HCT116 (cell line): ENCODE data around the gene CYP2A6. TPM values are rescaled to one million over a fixed set of nuclear protein-coding genes. Genes with fewer than 3 reads are reported as not detected.

Source experiments
- ATAC-seq: fragments of 200-7000 bp; cut with Tn5 transposase; 2 replicates; pipeline ENCODE4 v1.9.1; 2020; ENCODE audit warnings: mild to moderate bottlenecking, moderate library complexity
- BruUV-seq: library from RNA; stranded (reverse); fragments of 400-500 nt; replicated peaks from 2 replicates; lab custom pipeline; 2021; lab: Mats Ljungman, UMichigan
- CTCF ChIA-PET: fragments of 300-600 bp; sonication (Branson Sonifier 250); formaldehyde crosslinking; loops from one replicate; lab custom pipeline; 2021; ENCODE audit warnings: antibody characterized with exemption; lab: Charles Lee
- POLR2A ChIA-PET: fragments of 300-600, 350-600 bp; sonication (Branson Sonifier 250); formaldehyde crosslinking; loops from one replicate; lab custom pipeline; 2021; ENCODE audit warnings: antibody characterized with exemption; lab: Charles Lee
- RAD21 ChIA-PET, 2 experiments: fragments of 300-600 bp; sonication (Branson Sonifier 250); formaldehyde crosslinking; loops; one replicate each; lab custom pipeline; 2023; ENCODE audit warnings: low total read pairs in 2 of 2; ENCODE audit not compliant: uncharacterized antibody in 2 of 2, unreplicated experiment in 2 of 2, low non-redundant PET in 1 of 2; lab: Charles Lee
- DNase-seq: peaks from one replicate; pipeline ENCODE4 v3.0.0-alpha.2; 2010; ENCODE audit warnings: low read depth, low spot score
- H2AFZ ChIP-seq: fragments of 200-600 bp; shearing (Covaris generic), sonication (generic); 2 replicates; pipeline ENCODE4 v1.6.1; 2017; ENCODE audit warnings: low read depth, mixed run types, mixed read lengths, antibody characterized with exemption, low read length; ENCODE audit not compliant: poor library complexity, severe bottlenecking
- H3K27ac ChIP-seq: 2 replicates; pipeline ENCODE4 v1.5.1; 2012; ENCODE audit warnings: low read depth, low read length
- H3K27me3 ChIP-seq: fragments of 200-600 bp; sonication (generic); 2 replicates; pipeline ENCODE4 v1.6.1; 2016; ENCODE audit warnings: mixed run types, low read length, mixed read lengths; ENCODE audit not compliant: insufficient read depth
- H3K36me3 ChIP-seq, 2 experiments: fragments of 200-500 bp in 1 of 2; fragments of 200-600 bp in 1 of 2; sonication (Bioruptor generic) in 1 of 2; sonication (generic) in 1 of 2; 2 replicates each; pipeline versions ENCODE4 v1.5.1 to v1.6.1; 2014 to 2016; ENCODE audit warnings: low read length in 2 of 2, inconsistent platforms in 1 of 2, mixed read lengths in 1 of 2, mixed run types in 1 of 2; ENCODE audit not compliant: insufficient read depth in 2 of 2, control insufficient read depth in 1 of 2
- H3K4me1 ChIP-seq, 2 experiments: fragments of 200-600 bp in 1 of 2; sonication (generic) in 1 of 2; 2 replicates each; pipeline versions ENCODE4 v1.5.1 to v1.6.1; 2012 to 2017; ENCODE audit warnings: low read length in 2 of 2, inconsistent platforms in 1 of 2, mild to moderate bottlenecking in 1 of 2, mixed read lengths in 1 of 2, mixed run types in 1 of 2, moderate library complexity in 1 of 2; ENCODE audit not compliant: insufficient read depth in 2 of 2, control insufficient read depth in 1 of 2
- H3K4me2 ChIP-seq: fragments of 200-600 bp; sonication (generic); 2 replicates; pipeline ENCODE4 v1.6.1; 2017; ENCODE audit warnings: mixed run types, low read length, mixed read lengths
- H3K4me3 ChIP-seq, 2 experiments: fragments of 200-600 bp in 1 of 2; sonication (generic) in 1 of 2; replicated peaks in 1 of 2; 2 replicates each; pipeline ENCODE4 v1.5.1; 2011 to 2016; ENCODE audit warnings: low read length in 2 of 2, control low read depth in 1 of 2, low read depth in 1 of 2, mild to moderate bottlenecking in 1 of 2, mixed read lengths in 1 of 2, mixed run types in 1 of 2
- H3K79me2 ChIP-seq: fragments of 200-600 bp; sonication (generic); 2 replicates; pipeline ENCODE4 v1.6.1; 2017; ENCODE audit warnings: mild to moderate bottlenecking, mixed run types, low read length, moderate library complexity, mixed read lengths; ENCODE audit not compliant: insufficient read depth
- H3K9ac ChIP-seq: fragments of 200-600 bp; sonication (generic); 2 replicates; pipeline ENCODE4 v1.6.1; 2016; ENCODE audit warnings: low read length, mixed read lengths
- H3K9me2 ChIP-seq: fragments of 200-600 bp; sonication (generic), shearing (Covaris generic); 2 replicates; pipeline ENCODE4 v1.6.1; 2017; ENCODE audit warnings: mixed run types, mild to moderate bottlenecking, moderate library complexity; ENCODE audit not compliant: insufficient read depth
- H3K9me3 ChIP-seq, 2 experiments: fragments of 200-500 bp in 1 of 2; fragments of 200-600 bp in 1 of 2; sonication (Bioruptor generic) in 1 of 2; sonication (generic) in 1 of 2; 2 replicates each; pipeline ENCODE4 v1.6.1; 2014 to 2017; ENCODE audit warnings: low read length in 2 of 2, mixed read lengths in 2 of 2, inconsistent platforms in 1 of 2, low read depth in 1 of 2, mild to moderate bottlenecking in 1 of 2, mixed run types in 1 of 2, moderate library complexity in 1 of 2; ENCODE audit not compliant: control insufficient read depth in 1 of 2, insufficient read depth in 1 of 2
- H4K20me1 ChIP-seq: fragments of 200-600 bp; sonication (generic), shearing (Covaris generic); 2 replicates; pipeline ENCODE4 v1.6.1; 2017; ENCODE audit warnings: mixed run types, mild to moderate bottlenecking, moderate library complexity; ENCODE audit not compliant: insufficient read depth
- CTCF ChIP-seq, 3 experiments: fragments of 200-600 bp in 1 of 3; sonication (generic) in 1 of 3; IDR thresholded peaks in 2 of 3; conservative IDR thresholded peaks in 1 of 3; 2 replicates each; pipeline ENCODE4 v1.5.1; 2012 to 2017; ENCODE audit warnings: low read depth in 2 of 3, low read length in 2 of 3, antibody characterized with exemption in 1 of 3, borderline replicate concordance in 1 of 3, control low read depth in 1 of 3, mild to moderate bottlenecking in 1 of 3, mixed read lengths in 1 of 3, mixed run types in 1 of 3, moderate library complexity in 1 of 3; ENCODE audit not compliant: insufficient read depth in 1 of 3
- EZH2 ChIP-seq: fragments of 200-600 bp; sonication (generic); IDR thresholded peaks from 2 replicates; pipeline ENCODE4 v1.6.1; 2017; ENCODE audit warnings: antibody characterized with exemption, mixed run types
- FOSL1 ChIP-seq: IDR thresholded peaks from 2 replicates; pipeline ENCODE4 v1.6.1; 2012; ENCODE audit warnings: low read depth
- MAX ChIP-seq: IDR thresholded peaks from 2 replicates; pipeline ENCODE4 v1.6.1; 2012
- POLR2AphosphoS5 ChIP-seq: IDR thresholded peaks from 2 replicates; pipeline ENCODE4 v1.6.1; 2011; ENCODE audit warnings: mild to moderate bottlenecking, low read depth, low read length, moderate library complexity
- ZFX ChIP-seq: fragments of 450-650 bp; IDR thresholded peaks from 2 replicates; pipeline ENCODE4 v1.6.1; 2017
- intact Hi-C: fragments of 100-400 bp; cut with micrococcal nuclease; formaldehyde crosslinking; loops from 2 replicates; pipeline ENCODE4 v1.10.0; 2022
- total RNA-seq: library from RNA; stranded (reverse); gene quantifications from one replicate; pipeline ENCODE4 v1.2.1, GENCODE V29; 2021; ENCODE audit not compliant: unreplicated experiment

CYP2A6 gene
- total RNA-seq, 1 experiment from 2014 or later: 0.57 TPM

- Histone ChIP-seq H3K36me3 (peaks cover 7 to 23% of the 10 kb centered on the region in 2 experiments; a peak in 3 of 4 replicates), H2AFZ (peak overlapping the region; percentile 49), H3K79me2 (peaks cover 38% of the 10 kb centered on the region), H3K4me2 (peak overlapping the region; percentile 77), H3K27ac (peak overlapping the region; percentile 87), H3K4me1 (peaks cover 9 to 39% of the 10 kb centered on the region in 2 experiments), H3K9me3 (no peaks in the 10 kb centered on the region), H3K4me3 (peak overlapping the region; percentile 55 to 88), H4K20me1 (no peaks in the 10 kb centered on the region), H3K9ac (peak overlapping the region; percentile 70), H3K27me3 (no peaks in the 10 kb centered on the region), H3K9me2 (no peaks in the 10 kb centered on the region)
- DNase-seq (peak; percentile 64), ATAC-seq (peak; percentile 68)
- ChIA-PET POLR2A (interaction anchor here (0.7 to 2.3 kb wide), 5 partner anchors 9 to 82 kb away, joined by 3 to 19 read pairs (median 5); partner anchors contain the start of genes ACTMAP, MIA and RAB4B), CTCF (interaction anchor here (0.7 to 1.8 kb wide), 9 partner anchors 9 to 346 kb away, joined by 3 to 17 read pairs (median 4); partner anchors contain the start of genes ACTMAP, RAB4B and SNRPA), RAD21 (no interaction called here)
- no peak for TF ChIP-seq FOSL1
- peak; percentile 14 to 47 (median 30); a peak in 3 of 6 replicates for TF ChIP-seq CTCF (IDR thresholded peaks at IDR 0.05 in 2 of 3, conservative IDR thresholded peaks at IDR 0.05 in 1 of 3; ENCODE audit: borderline replicate concordance in 1 of 3, insufficient read depth in 1 of 3, low read depth in 2 of 3, low read length in 2 of 3)
- peak; percentile 73 for TF ChIP-seq MAX
- TF ChIP-seq EZH2: no peak
- TF ChIP-seq POLR2AphosphoS5: peak; percentile 17; the same call in 1 of the 2 replicates
- TF ChIP-seq ZFX: peak; percentile 50; the same call in 1 of the 2 replicates
- intact Hi-C loops: loop anchor here (1.0 to 5.0 kb wide), 3 partner anchors 20 to 81 kb away; partner anchors contain the start of genes ACTMAP, COQ8B, ITPKC and RAB4B
- BruUV-seq: TSS peak; percentile 82
Measured at GRCh38 chr19:40797963-40798682, 52.1 kb downstream of the CYP2A6 start.
